ENCODE results near the gene TRUB1.
A peak's percentile ranks its signal among the peaks of the same experiment; 100 is the strongest.
"Not testable (repeated sequence)": the region's sequence is repeated elsewhere in the genome, so short reads cannot be mapped to it uniquely, and the experiment has no call there.

TRUB1 gene

DNA sequence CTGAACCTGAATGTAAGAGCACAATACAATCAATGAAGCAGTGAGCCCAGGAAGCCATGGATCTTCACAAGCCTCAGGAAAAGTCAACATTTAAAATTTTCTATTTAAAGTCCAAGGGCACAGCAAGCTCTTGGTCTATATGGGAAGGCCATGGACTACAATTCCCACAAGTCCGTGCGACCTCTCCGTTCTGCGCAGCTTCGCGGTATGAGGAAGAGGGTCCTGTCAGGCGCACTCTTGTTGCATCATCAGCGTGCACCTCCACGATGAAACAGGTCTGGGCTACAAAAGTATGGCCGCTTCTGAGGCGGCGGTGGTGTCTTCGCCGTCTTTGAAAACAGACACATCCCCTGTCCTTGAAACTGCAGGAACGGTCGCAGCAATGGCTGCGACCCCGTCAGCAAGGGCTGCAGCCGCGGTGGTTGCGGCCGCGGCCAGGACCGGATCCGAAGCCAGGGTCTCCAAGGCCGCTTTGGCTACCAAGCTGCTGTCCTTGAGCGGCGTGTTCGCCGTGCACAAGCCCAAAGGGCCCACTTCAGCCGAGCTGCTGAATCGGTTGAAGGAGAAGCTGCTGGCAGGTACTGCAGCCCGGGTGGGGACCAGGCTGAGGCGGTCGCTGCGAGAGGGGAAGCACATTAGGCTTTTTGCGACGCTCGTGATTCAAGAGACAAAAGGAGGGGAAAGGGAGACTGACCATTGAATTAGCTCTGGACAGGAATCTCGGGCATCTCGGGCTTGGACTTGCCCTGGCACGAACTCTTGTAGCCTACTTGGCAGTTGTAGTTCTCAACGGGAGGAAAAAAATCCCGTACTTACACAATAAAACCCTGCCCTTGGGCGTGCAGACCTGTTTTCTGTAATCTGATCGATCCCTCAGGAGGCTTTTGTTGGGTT lies at the start of gene TRUB1:
TRUB1 (plus strand) TSS at position 234 of the 894 bp plus-strand sequence; CDS start at position 293, 59 bp downstream.
- peak; percentile 91 to 92 for DNase-seq

DNA sequence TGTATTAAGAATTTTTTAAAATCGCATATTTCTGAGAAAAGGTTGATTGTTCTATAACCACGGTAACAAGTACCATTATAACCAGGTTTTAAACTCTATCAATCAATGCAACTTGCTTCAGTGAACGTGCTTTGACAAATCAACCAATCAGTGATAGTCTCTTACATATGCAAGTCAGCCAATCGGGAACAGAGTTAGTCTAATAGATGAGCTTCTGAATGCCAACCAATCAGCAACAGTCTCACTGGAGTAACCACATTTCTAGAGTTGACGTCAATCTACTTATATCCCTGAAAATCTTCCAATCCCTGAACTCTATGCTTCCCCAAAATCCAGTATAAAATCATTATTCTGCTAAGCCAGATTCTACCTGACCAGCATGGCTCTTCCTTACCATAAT lies 44.7 kb upstream of the TRUB1 start:
- DNase-seq, result no peak

DNA sequence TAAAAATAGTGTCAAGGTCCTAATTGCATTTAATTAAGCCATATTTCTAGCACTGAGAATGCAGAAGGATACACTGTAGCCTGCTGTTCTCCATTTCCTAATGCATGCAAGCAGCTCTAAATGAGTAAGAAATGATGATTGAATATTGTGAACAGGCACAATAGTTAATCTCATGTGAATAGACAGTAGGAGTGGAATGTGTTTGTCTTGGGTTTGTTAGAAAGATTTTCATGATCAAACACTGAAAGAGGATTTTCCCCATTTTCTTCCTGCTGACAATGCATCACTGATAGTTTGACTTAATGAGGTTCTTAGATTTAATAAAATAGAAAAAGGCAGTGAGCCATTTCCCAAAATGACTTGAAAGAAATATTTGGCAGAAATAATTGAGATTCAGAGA lies 43.1 kb upstream of the TRUB1 start:
- DNase-seq, result no peak

DNA sequence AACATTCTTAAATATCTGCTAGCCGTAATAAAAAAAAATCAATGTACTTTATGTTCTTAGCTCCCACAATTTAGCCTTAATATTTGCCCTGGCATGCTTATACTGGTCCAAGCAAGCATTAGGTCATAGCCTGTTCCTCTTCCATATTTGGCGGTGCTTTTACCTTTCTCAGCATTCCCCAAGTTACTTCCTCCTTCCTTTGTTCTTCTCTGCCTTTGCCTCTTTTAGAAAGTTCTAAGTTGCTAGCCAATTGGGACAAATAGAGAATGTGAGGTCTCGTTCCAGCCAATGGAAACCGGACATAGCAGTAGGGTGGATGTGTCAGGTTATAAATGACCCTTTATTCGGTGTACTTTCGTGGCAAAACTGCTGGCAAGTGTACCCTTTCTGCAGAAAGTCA lies 41.0 kb upstream of the TRUB1 start:
- not testable (repeated sequence) for DNase-seq

DNA sequence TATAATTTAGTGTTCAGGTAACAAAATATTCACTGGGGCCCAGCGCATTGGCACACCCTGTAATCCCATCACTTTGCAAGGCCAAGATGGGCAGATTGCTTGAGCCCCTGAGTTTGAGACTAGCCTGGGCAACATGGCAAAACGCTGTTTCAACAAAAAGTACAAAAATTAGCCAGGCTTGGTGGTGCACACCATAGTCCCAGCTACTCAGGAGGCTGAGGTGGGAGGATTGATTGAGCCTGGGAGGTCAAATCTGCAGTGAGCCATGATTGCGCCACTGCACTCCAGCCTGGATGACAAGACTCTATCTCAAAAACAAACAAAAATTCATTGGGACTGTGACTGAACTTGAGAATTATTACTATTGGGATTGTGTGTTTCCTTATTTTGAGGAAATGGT lies 40.4 kb upstream of the TRUB1 start:
- no peak for DNase-seq

DNA sequence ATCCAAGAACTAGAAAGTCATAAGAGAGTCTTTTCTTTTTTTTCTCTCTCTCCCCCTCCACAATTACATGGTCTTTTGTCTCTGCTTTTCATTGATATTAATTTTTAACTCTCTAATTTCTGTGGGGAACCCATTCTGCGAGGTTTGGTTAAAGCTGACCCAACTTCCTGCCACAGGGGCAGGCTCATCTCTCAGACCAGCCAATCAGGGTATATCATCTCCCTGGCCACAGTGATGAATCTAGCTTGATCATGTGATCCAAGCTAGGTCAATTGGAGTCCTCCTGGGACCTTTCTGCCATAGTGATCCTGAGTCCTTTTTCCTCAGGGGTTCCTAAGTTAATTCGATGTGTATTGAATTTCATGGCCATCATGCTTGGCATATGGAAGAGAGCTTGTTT lies 38.0 kb upstream of the TRUB1 start:
- DNase-seq, result no peak

DNA sequence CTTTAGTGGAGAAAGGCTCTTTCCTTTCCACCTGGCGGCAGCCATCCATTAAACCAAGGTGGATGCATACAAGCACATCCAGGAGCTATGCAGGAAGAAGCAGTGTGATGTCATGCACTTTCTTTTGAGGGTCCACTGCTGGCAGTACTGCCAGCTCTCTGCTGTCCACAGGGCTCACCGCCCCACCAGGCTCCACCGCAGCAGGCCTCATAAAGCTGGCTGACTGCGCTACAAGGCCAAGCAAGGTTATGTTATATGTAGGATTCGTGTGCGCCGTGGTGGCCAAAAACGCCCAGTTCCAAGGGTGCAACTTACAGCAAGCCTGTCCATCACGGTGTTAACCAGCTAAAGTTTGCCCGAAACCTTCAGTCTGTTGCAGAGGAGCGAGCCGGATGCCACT lies 37.3 kb upstream of the TRUB1 start:
- no peak for DNase-seq

DNA sequence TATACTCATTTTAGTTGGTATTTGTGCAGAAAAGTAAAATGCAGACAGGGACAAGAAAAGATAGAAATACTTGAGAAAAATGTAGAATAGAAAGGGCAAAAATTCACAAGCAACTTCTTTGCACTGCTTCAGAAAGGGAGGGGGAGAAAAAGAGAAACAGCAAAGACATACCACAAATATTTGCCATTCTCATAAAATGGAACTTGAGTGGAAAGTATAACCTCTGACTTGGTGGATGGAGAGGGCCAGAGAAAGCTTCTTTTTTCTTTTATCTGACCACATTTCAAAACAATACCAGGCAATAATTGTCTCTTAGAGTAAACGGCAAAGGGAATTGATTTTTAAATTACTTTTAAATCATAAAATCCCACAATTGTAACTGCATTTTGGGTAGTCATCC lies 35.8 kb upstream of the TRUB1 start:
- DNase-seq, result no peak

DNA sequence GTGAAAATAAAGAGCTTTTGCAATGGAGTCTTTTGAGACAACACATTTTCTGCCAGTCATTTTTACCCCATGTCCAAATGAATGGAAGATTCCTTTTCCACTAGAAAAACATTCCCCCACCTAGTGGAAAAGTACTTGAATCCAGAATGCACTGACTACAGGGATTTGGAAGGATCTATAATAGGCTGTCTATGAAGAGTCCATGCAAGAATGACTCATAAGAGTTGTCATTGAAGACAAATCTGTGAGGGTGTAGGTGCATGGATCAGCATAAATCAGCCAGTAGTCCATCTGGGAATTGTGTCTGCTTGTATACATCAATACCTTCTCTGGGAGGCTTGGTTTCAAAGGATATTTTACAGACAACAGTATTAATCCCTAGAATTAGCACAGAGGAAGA lies 32.5 kb upstream of the TRUB1 start:
- no peak for DNase-seq

DNA sequence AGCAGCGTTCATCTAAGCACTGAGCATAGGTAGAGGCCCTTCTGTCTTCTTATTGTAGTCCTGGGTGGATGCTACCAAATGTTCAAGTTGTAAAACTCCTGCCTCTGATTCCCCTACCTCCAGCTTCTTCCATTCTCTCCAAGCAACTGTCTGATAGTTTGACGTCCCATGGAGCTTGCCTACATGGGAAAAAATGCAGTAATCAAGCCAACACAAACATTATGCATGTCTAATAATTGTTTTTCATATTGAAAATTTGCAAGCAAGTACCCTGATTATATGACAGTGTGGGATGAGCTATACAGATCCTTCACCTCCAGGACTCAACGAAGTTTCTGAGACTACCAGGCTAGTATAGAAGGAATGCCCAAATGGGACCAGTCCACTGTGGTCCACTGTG lies 31.0 kb upstream of the TRUB1 start:
- DNase-seq, result no peak

DNA sequence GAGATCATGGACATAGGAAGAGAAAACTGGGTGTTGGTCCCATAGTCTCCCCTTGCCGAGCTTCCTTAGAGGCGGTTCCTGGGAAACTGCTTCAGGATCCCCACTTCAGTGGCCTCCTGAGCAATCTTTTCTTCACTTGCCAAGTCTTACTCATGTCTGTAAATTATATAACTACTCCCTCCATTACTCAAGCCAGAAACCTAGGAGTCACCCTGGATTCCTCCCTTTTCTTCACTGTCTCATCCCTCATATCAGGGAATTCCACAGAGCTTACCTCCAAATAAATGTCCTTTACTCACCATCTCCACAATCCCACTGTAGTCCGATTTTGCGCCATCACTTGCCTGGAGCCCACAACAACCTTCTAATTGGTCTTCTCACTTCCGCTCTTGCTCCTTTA lies 29.1 kb upstream of the TRUB1 start:
- DNase-seq, result no peak

DNA sequence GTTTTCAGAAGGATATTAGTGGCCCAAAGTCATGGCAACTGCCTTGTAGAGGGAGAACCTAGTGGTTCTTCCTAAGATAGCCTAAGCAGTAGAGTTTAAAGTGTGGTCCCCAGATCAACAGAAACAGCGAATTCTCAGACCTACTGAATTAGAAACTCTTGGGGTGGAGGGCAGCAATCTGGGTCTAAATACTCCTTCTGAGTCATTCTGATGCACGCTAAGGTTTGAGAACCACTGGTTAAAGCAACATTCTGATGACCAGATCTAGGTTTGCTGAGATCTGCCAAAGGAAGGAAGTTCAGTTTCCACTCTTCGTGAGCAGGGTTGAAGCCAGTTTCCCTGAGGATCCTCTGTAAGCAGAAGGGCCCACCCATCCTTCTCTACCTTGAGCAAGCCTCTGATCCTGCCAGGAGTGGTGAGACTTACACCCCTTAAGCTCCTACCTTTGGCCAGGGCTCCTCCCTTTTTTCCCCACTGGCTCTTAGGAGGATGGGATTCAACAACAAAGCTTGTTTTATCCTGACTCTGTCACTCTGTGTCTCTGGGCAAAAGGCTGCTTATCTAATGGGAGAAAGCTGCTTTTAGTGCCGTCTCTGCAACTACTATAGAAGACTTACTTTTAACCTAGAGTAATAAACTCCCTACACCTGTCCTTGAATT lies 26.8 kb upstream of the TRUB1 start:
- DNase-seq, result no peak

DNA sequence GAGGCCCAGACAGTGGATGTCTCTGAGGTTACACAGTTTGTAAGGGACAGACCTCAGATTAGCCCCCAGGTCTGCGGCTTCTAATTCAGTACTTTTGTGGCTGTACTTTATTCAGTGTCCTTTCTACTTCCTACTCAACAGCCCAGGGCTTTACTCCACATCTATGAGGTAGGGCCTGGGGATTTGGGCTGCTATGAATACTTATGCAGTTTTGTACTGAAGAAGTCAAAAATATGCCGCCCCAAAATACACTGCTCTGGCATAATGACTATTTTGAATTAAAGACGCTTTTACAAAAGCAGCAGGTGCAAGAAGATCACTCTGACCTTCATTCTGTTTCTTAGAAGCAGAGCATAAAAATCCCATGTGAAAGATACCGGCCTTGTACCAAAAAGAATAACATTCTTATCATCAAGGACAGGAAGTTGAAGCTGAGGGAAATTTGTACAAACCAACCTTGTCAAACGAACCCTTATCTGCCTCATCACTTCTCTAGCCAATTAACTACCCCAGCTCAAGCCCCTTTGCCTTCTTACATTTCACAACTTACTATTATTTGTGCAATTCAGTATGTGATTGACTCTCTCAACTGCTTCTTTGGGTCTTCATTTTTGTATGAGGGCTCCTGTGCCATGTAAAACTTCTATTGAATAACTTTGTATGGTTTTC lies 26.1 kb upstream of the TRUB1 start:
- no peak for DNase-seq

DNA sequence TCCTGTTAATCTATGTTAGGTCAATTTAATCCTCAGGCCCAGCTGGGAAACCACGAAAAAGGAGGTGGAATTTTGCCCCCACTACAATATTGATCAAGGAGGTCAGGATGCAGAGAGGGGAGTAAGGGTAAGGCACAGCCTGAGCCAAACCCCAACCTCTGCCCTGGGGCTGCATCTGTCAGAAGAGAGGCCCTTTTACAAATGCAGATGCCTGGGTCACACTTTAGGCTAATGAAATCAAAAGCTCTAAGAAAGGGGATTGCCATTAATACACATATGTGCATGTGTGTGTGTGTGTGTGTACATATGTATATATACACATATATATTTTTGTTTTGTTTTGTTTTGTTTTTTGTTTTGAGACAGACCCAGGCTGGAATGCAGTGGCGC lies 25.5 kb upstream of the TRUB1 start:
- no peak for DNase-seq

DNA sequence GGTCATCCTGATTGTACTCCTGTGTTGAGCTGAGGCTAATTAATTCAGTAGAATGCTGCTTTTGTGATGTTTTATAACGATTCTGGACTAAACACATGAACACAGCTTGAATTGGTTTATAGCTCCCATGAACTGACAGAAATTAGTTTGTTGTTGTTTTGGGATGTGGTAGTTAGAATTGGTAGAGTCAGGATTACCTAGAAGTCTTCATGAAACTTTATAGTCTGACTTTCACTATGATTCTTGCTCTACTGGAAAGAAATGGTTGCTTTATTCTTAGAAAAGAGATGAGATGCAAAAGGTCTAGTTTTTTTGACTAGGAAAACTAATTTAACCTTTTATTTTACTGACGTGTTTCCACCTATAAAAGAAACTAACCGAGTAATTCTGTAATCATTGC lies 23.4 kb upstream of the TRUB1 start:
- DNase-seq, result no peak

DNA sequence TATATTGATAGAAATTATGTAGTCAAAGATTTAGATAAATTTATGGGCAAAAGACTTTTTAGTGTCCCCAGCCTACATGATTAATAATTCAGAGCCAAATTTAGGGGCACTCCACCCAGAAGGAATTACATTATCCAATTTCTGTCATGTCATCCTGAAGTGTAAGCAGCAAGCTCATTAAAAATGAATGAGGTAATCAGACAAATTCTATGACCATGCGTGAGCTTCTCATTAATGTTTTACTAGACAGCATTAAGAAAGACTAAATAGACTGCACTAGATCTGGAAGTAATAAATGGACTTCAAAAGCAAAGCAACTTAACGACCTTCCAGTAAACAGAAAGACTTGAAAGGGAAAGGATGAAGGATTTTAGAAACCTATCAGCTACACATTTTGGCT lies 22.7 kb upstream of the TRUB1 start:
- no peak for DNase-seq

DNA sequence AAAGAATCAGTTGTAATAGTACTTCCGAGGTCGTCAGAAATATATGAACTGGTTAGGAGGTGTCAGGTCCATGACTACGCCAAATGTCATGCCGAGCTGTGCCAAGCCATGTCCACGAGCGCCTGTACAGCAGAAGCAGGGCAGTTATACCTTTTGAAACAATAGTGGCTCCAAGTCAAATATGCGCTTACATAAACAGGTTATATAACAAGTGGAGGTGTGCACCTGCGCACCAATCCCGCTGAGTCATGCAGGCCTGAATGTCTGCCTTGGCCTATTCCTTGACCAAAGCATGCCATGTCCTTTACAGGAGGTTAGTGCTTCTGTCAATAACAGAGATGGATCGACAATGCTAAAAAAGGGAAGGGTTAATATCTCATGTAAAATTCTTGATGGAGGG lies 21.3 kb upstream of the TRUB1 start:
- no peak for DNase-seq

DNA sequence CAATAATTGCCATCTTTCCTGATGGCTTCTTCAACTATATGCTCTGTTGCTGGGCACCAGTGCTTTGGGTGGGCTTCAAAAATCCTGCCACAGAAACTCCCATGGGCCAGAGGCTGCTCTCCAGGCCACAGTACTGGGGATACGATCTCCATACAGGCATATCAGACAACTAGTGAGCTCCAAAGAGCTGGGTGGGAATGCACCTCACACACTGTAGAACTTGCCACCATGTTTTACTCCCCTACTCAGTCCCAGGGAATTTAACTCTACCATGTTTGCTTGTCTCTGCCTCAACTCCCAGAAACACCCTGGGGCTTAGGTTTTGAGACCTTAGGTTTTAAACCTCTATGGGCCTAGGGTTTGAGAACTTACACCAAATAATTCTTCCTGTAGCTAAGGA lies 20.5 kb upstream of the TRUB1 start:
- no peak for DNase-seq

DNA sequence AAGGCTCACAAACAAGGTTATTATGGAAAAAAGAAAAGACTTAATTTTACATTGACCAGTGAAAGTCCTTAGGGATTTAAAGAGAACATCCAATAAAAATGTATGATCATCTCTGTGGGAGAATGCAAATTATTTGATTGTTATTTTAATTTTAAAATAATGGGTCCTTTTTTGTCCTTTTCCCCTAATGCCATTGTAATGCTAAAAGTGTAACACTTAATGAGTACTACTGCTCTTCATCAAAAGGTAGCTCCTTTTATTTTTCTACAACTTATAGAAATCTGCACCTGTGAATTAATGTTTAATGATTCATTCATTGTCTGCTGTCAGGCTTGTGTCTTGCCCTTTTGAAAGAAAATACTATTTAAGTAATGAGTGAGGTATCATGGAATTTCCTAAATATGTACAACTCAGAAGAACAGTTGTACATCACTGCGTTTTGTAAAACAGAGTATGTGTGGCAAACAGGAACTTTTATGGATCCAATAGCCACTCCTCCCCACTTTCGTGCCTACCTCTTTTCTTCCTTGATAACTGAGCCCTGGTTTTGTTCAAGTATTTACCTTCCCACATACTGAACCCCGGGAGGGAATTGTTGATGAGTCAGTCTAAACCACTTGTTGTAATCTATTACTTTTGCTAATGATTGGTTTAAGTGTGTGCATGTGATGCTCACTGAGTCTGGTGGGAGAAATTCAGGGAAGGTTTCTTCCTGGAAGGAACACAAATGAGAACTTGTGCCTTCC lies 19.9 kb upstream of the TRUB1 start:
- DNase-seq, result no peak

DNA sequence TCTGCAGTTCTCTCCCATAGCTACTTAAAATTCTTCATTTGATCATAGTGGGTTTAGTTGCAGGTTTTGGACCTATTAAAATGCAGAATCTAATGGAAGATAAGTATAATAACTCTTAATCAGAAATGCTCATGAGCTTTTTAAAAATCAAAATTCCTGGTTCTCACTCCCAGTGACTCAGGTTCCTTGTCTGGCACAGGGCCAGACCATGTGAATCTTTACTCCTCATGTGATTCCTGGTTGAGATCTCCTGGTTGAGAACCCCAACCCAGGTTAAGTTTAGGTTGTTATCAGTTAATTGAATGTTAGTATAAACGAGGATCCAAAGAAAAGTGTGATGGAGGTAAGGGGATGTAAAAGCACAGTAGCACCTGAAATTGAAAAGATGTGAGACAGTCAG lies 17.5 kb upstream of the TRUB1 start:
- no peak for DNase-seq

DNA sequence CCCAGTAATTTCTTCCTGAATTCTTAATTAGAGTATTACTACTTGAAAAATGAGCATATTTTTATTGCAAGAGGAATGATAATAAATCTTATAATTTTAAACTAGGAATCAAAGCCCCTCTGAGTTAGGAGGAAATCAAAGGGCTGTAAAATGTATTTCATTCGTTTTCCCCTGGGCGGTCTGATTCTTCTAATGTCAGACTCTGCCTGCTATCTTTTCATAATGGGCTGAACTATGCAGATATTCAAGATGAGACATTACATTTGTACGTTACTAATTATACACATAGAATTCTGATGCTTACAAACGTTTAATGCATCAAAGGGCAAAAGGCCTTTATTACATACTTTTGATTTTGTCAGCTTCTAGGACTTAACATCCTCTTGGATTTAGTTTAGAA lies 16.0 kb upstream of the TRUB1 start:
- DNase-seq, result no peak

DNA sequence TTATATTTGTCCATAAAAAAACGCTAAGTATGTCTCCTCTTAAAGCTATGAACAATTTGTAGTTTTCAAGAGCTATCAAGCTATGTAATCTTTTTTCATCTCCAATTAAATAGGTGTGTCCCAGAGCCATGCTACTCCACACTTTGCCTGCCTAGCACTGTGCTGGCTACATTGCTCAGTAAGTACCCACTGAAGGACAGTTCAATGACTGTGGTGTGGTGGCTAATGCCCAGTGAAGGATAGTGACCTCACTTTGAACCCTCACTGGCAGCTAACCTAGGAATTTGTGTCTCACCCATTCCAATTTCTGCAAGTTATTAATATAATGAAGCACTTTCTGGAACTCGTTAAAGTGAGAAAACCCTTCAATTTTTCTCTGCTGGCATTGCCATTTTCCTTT lies 14.4 kb upstream of the TRUB1 start:
- no peak for DNase-seq
